Stimulated activated CD8-positive, alpha-beta memory T cell treated with anti-CD3 and anti-CD28 coated beads, Interleukin-4, amount 100 ng/mL, for 1 hour (primary cell): ENCODE data around the gene SCYGR3.

Experiments
- DNase-seq, 2 donors: peaks; one replicate each; pipeline ENCODE4 v3.0.0-alpha.2; 2020; ENCODE audit warnings: low read depth in 2 of 2, low spot score in 1 of 2

Gene SCYGR3

GRCh38 chr2:227614740-227615139 is at the start of gene SCYGR3:
SCYGR3 (minus strand) TSS chr2:227614840; CDS start chr2:227614840, 0 bp downstream.
- DNase-seq: no peak

- DNase-seq: no peak
These were observed 47.2 kb upstream of the SCYGR3 start for GRCh38 chr2:227661827-227662226.

GRCh38 chr2:227661025-227661649 is 46.5 kb upstream of the SCYGR3 start:
- no peak for DNase-seq

GRCh38 chr2:227657199-227657845 is 42.7 kb upstream of the SCYGR3 start:
- DNase-seq: no peak

- no peak for DNase-seq
These were observed 40.8 kb upstream of the SCYGR3 start for GRCh38 chr2:227655454-227655853.

- DNase-seq: no peak
These were observed 39.8 kb upstream of the SCYGR3 start for GRCh38 chr2:227654426-227654825.

- DNase-seq: no peak
These were observed 38.8 kb upstream of the SCYGR3 start for GRCh38 chr2:227653419-227653818.

- no peak for DNase-seq
These were observed 29.4 kb upstream of the SCYGR3 start for GRCh38 chr2:227643990-227644551.

- no peak for DNase-seq
These were observed 28.0 kb upstream of the SCYGR3 start for GRCh38 chr2:227642656-227643055.

- DNase-seq: no peak
These were observed 19.6 kb upstream of the SCYGR3 start for GRCh38 chr2:227634201-227634600.

- DNase-seq: no peak
These were observed 18.2 kb upstream of the SCYGR3 start for GRCh38 chr2:227632827-227633226.

- no peak for DNase-seq
These were observed 15.7 kb upstream of the SCYGR3 start for GRCh38 chr2:227630322-227630721.

- no peak for DNase-seq
These were observed 14.8 kb upstream of the SCYGR3 start for GRCh38 chr2:227629435-227629834.

- DNase-seq: no peak
These were observed 13.1 kb upstream of the SCYGR3 start for GRCh38 chr2:227627769-227628168.

GRCh38 chr2:227626580-227627151 is 12.0 kb upstream of the SCYGR3 start:
- no peak for DNase-seq

- no peak for DNase-seq
These were observed 10.8 kb upstream of the SCYGR3 start for GRCh38 chr2:227625420-227625819.

GRCh38 chr2:227623226-227623625 is 8.6 kb upstream of the SCYGR3 start:
- no peak for DNase-seq

GRCh38 chr2:227617316-227618230 is 2.9 kb upstream of the SCYGR3 start, which contains the start of gene SCYGR4:
SCYGR4 (plus strand) TSS chr2:227617498; CDS start chr2:227617498, 0 bp downstream.
- no peak for DNase-seq

GRCh38 chr2:227616631-227617030 is 2.0 kb upstream of the SCYGR3 start:
- DNase-seq: no peak

- no peak for DNase-seq
These were observed 1.3 kb upstream of the SCYGR3 start for GRCh38 chr2:227615906-227616305.

- no peak for DNase-seq
These were observed 541 bp upstream of the SCYGR3 start for GRCh38 chr2:227615181-227615580.
